T-cell (primary cell): ENCODE data around the gene GRAMD2B. TPM values are rescaled to one million over a fixed set of nuclear protein-coding genes. Genes with fewer than 3 reads are reported as not detected.
"Not testable (repeated sequence)": the region's sequence is repeated elsewhere in the genome, so short reads cannot be mapped to it uniquely, and the experiment has no call there.

Experiments
- ATAC-seq, 4 experiments: fragments of 200-7000 bp in 3 of 4; fragments of 150-1000 bp in 1 of 4; cut with Tn5 transposase; replicated peaks in 1 of 4; 1 replicate in 3 of 4; 2 replicates in 1 of 4; pipeline ENCODE4 v1.10.0; 2021; ENCODE audit warnings: moderate library complexity in 3 of 4, mild to moderate bottlenecking in 2 of 4, moderate number of reproducible peaks in 1 of 4
- CTCF ChIA-PET, 2 donors: fragments of 300-600 bp; sonication (Branson Sonifier 250); formaldehyde crosslinking; loops; one replicate each; lab custom pipeline; 2022; ENCODE audit warnings: antibody characterized with exemption in 2 of 2; lab: Charles Lee
- POLR2A ChIA-PET, 2 donors: fragments of 300-600 bp; sonication (Branson Sonifier 250); formaldehyde crosslinking; loops; one replicate each; lab custom pipeline; 2022; ENCODE audit warnings: antibody characterized with exemption in 2 of 2; lab: Charles Lee
- DNase-seq, 35 experiments: peaks; one replicate each; pipeline versions ENCODE4 v3.0.0 to v3.0.0-alpha.2; 2013 to 2023
- H3K27ac ChIP-seq: one replicate; pipeline ENCODE4 v1.5.1; 2013; ENCODE audit warnings: low read length
- H3K27me3 ChIP-seq, 2 experiments: replicated peaks in 1 of 2; 1 replicate in 1 of 2; 2 replicates in 1 of 2; pipeline versions ENCODE4 v1.6.1 to v1.7.0; 2013; ENCODE audit warnings: low read length in 1 of 2, mixed read lengths in 1 of 2; ENCODE audit not compliant: control insufficient read depth in 2 of 2, insufficient read depth in 2 of 2; ENCODE audit errors: extremely low read depth in 1 of 2
- H3K36me3 ChIP-seq, 2 donors: 1 replicate in 1 of 2; 2 replicates in 1 of 2; pipeline versions ENCODE4 v1.6.1 to v1.7.0; 2013; ENCODE audit warnings: low read length in 1 of 2; ENCODE audit not compliant: control insufficient read depth in 2 of 2, insufficient read depth in 1 of 2; ENCODE audit errors: extremely low read depth in 1 of 2
- H3K4me1 ChIP-seq, 2 experiments: 1 replicate in 1 of 2; 2 replicates in 1 of 2; pipeline versions ENCODE4 v1.6.1 to v1.7.0; 2013; ENCODE audit warnings: low read length in 2 of 2, mixed read lengths in 1 of 2; ENCODE audit not compliant: insufficient read depth in 2 of 2, control insufficient read depth in 1 of 2; ENCODE audit errors: extremely low read depth in 1 of 2
- H3K4me3 ChIP-seq, 2 donors: 1 replicate in 1 of 2; 2 replicates in 1 of 2; pipeline versions ENCODE4 v1.5.1 to v1.7.0; 2013; ENCODE audit warnings: mild to moderate bottlenecking in 2 of 2, low read length in 1 of 2, moderate library complexity in 1 of 2; ENCODE audit not compliant: control insufficient read depth in 1 of 2; ENCODE audit errors: extremely low read depth in 1 of 2
- H3K9me3 ChIP-seq: 2 replicates; pipeline ENCODE4 v1.7.0; 2013
- H3K27ac Mint-ChIP-seq, 2 donors: one replicate each; pipeline ENCODE4 v1.8.0; 2020 to 2021; ENCODE audit warnings: mild to moderate bottlenecking in 2 of 2, mixed read lengths in 2 of 2
- H3K27me3 Mint-ChIP-seq, 2 donors: one replicate each; pipeline ENCODE4 v1.8.0; 2021 to 2022; ENCODE audit warnings: mixed read lengths in 2 of 2
- H3K36me3 Mint-ChIP-seq: one replicate; pipeline ENCODE4 v1.8.0; 2021; ENCODE audit warnings: mixed read lengths
- H3K4me1 Mint-ChIP-seq, 3 donors: one replicate each; pipeline ENCODE4 v1.8.0; 2020 to 2022; ENCODE audit warnings: mixed read lengths in 3 of 3, mild to moderate bottlenecking in 1 of 3
- H3K4me3 Mint-ChIP-seq, 3 donors: one replicate each; pipeline ENCODE4 v1.8.0; 2020 to 2022; ENCODE audit warnings: mild to moderate bottlenecking in 3 of 3, mixed read lengths in 3 of 3, moderate library complexity in 3 of 3
- H3K9me3 Mint-ChIP-seq, 3 donors: one replicate each; pipeline ENCODE4 v1.8.0; 2020 to 2022; ENCODE audit warnings: mixed read lengths in 3 of 3
- WGBS: methylation state at CpG from one replicate; pipeline ENCODE4 v1.1.5; 2013; ENCODE audit warnings: missing lambda C conversion rate; ENCODE audit not compliant: insufficient coverage; 5-methylcytosine and 5-hydroxymethylcytosine counted together
- total RNA-seq, 35 experiments: library from RNA in 6 of 35; stranded (reverse) in 6 of 35; fragments of 120-200 nt in 1 of 35; gene quantifications; one replicate each; pipeline versions ENCODE4 v1.2.1 to v1.2.4 and lab custom pipeline; 2013 to 2026

The GRAMD2B gene
- total RNA-seq, 5 donors from 2014 or later (not counting 1 experiment from before 2014, with no cell fraction given), result 5.7 to 14.1 (median 6.0) TPM

DNA sequence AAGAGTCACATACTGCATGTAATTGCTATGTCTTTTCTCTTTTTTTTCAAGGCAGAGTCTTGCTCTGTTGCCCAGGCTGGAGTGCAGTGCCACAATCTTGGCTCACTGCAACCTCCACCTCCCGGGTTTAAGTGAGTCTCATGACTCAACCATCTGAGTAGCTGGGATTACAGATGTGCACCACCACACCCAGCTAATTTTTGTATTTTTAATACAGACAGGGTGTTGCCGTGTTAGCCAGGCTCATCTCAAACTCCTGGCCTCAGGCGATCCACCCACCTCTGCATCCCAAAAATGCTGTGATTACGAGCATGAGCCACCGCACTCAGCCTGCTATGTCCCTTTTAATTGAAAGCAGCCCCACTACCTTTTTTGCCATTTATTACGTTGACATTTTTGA, 47.3 kb downstream of the GRAMD2B start:
- H3K27ac Mint-ChIP-seq, H3K4me1 ChIP-seq, H3K4me1 Mint-ChIP-seq, H3K27ac ChIP-seq, H3K27me3 ChIP-seq, H3K27me3 Mint-ChIP-seq, DNase-seq, H3K9me3 ChIP-seq, POLR2A ChIA-PET, H3K4me3 Mint-ChIP-seq, ATAC-seq, H3K4me3 ChIP-seq, H3K9me3 Mint-ChIP-seq: not testable (repeated sequence)
- 100% methylated on average over 4 of the region's 6 CpGs for WGBS
- peaks cover 0 to 18% of the 10 kb centered on the region in 2 donors for H3K36me3 ChIP-seq
- CTCF ChIA-PET, result interaction anchor here in 1 of 2 donors (0.5 kb wide), 1 partner anchor 18 kb away, joined by 4 read pairs; no protein-coding TSS in a partner anchor
- H3K36me3 Mint-ChIP-seq, result peaks cover 41% of the 10 kb centered on the region

DNA sequence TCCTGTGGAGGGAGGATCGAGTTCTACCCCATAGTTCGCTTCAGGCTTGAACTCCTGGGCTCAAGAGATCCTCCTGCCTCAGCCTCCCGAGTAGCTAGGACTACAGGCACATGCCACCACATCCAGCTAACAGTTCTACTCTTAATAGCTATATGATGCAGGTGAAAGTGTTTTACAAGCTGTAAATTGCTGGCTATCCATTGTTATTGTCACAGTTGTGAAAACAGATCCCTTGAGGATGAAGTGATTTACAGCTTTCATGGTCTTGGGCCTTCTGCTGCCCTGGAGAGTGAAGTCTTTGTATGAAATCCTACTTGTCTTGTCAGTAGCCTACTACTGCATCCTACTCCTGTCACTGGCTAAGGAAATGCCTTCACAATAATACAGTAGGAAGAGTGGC, 48.0 kb downstream of the GRAMD2B start:
- no CpG with 5 or more reads among the region's 3 CpGs for WGBS
- H3K9me3 ChIP-seq, result no peaks in the 10 kb centered on the region
- CTCF ChIA-PET, result interaction anchor here (0.6 kb wide), 2 partner anchors 25 to 106 kb away, joined by 3 read pairs; no protein-coding TSS in a partner anchor
- POLR2A ChIA-PET, result no interaction called here
- no peaks in the 10 kb centered on the region for H3K9me3 Mint-ChIP-seq
- DNase-seq (no peak), ATAC-seq (no peak)
- peaks cover 39% of the 10 kb centered on the region for H3K36me3 Mint-ChIP-seq
- no peak overlapping the region for H3K27ac Mint-ChIP-seq
- H3K27me3 Mint-ChIP-seq, result no peaks in the 10 kb centered on the region
- no peaks in the 10 kb centered on the region for H3K4me1 ChIP-seq
- H3K4me3 ChIP-seq, result no peak overlapping the region
- no peaks in the 10 kb centered on the region for H3K4me1 Mint-ChIP-seq
- H3K27ac ChIP-seq, result no peak overlapping the region
- no peaks in the 10 kb centered on the region for H3K27me3 ChIP-seq
- H3K4me3 Mint-ChIP-seq, result no peak overlapping the region
- H3K36me3 ChIP-seq, result peaks cover 0 to 18% of the 10 kb centered on the region in 2 donors

DNA sequence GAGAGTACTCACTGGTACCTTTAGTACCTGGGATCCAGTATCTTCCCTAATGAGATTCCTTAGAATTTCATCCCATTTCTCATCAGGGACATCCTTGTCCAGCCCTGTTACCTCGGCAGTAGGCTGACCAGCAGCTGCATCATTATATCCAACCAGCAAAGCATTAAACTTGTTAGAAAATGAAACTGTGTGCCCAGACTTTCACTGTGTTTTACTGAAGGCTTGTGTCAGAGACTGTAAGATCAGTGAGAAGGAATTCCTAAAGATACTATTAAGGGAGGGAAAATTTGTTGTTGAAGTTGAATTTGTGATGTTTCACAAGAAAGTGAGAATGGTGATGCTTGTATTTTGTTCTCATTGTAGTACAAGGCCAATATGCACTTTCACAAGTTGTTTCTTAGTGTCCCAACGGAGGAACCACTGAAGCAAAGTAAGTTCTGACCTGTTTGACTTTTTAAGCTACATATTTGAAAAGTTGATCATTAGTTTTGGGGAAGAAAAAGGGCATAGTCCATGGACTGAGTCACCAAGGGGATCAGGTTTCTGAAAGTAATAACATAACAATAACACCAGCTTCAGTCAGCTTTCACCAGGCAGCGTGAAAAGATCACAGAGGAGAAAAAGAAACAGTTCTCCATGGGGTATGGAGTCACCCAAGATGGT, 48.8 kb downstream of the GRAMD2B start:
- ChIA-PET POLR2A (no interaction called here), CTCF (interaction anchor here in 1 of 2 donors (0.6 kb wide), 1 partner anchor 107 kb away, joined by 3 read pairs; no protein-coding TSS in a partner anchor)
- Histone ChIP-seq H3K36me3 (peaks cover 0 to 14% of the 10 kb centered on the region in 2 donors), H3K27ac (no peak overlapping the region), H3K4me1 (no peaks in the 10 kb centered on the region), H3K9me3 (no peaks in the 10 kb centered on the region), H3K4me3 (no peak overlapping the region), H3K27me3 (no peaks in the 10 kb centered on the region)
- H3K4me3 Mint-ChIP-seq, result no peak overlapping the region
- H3K27ac Mint-ChIP-seq, result no peak overlapping the region
- no peak for ATAC-seq
- no peak for DNase-seq
- H3K36me3 Mint-ChIP-seq, result peaks cover 38% of the 10 kb centered on the region
- H3K27me3 Mint-ChIP-seq, result no peaks in the 10 kb centered on the region
- no peaks in the 10 kb centered on the region for H3K4me1 Mint-ChIP-seq
- H3K9me3 Mint-ChIP-seq, result no peaks in the 10 kb centered on the region
- no CpG with 5 or more reads among the region's 3 CpGs for WGBS

DNA sequence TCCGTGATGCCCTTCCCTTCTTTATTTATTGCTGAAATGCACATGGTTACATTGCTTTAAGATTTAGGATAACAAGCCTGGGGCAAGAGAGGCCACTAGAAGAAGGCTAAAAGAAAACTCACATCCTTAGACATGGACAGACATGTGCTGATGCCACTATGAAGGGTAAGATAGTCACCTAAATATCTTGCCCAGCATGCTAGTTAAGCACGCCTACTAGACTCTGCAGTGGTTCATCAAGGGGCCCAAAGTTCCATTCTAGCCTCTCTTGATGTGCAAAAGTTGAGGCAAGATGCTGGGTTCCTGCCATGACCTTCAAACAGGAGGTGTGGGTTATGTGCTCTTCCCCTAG, 49.3 kb downstream of the GRAMD2B start:
- Mint-ChIP-seq H3K4me3 (no peak overlapping the region), H3K9me3 (no peaks in the 10 kb centered on the region), H3K27me3 (no peaks in the 10 kb centered on the region), H3K36me3 (peaks cover 39% of the 10 kb centered on the region), H3K27ac (no peak overlapping the region), H3K4me1 (no peaks in the 10 kb centered on the region)
- peaks cover 0 to 14% of the 10 kb centered on the region in 2 donors for H3K36me3 ChIP-seq
- H3K4me3 ChIP-seq, result no peak overlapping the region
- ChIA-PET CTCF (interaction anchor here in 1 of 2 donors (0.6 kb wide), 1 partner anchor 44 kb away, joined by 3 read pairs; no protein-coding TSS in a partner anchor), POLR2A (interaction anchor here in 1 of 2 donors (0.7 kb wide), 1 partner anchor 781 kb away, joined by 3 read pairs; no protein-coding TSS in a partner anchor)
- ATAC-seq, result no peak
- 100% methylated on average over 1 of the region's 2 CpGs for WGBS
- no peaks in the 10 kb centered on the region for H3K9me3 ChIP-seq
- no peaks in the 10 kb centered on the region for H3K27me3 ChIP-seq
- H3K4me1 ChIP-seq, result no peaks in the 10 kb centered on the region
- no peak overlapping the region for H3K27ac ChIP-seq
- no peak for DNase-seq

DNA sequence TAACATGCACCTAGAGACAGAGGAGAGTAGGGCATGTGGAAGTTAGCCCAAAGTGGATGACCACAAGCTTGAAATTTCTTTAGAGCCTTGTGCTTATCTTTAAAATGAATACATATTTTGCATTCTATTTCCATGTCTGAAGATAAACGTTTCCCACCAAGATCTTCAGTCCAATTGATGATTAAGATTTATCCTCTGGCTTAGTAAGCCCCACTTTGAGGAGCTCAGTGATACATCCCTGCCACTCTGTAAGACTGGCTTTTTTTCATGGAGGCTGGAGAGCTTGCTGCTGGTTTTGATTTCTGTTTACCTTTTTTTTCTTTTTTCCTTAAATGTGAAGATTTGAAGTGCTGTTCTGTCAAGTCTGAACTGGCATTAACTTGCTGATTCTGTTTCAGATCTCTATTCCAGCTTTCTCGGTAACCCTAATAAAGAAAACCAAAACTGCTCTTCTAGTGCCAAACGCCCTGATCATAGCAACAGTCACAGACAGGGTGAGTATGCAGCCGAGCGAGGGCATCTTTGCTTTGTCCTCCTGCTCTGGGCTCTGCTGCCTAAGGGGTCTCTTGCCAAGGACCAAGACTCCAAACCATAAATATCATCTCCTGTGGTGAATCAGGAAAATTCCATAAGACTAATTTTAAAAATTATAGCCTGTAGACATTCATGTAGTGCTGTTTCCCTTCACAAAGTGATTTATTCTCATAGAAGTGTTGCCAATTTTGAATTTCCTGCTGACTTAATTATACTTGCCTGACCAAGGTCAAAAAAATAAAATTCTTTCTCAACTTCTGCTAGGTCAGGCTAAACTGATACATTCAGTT, 54.3 kb downstream of the GRAMD2B start:
- Histone ChIP-seq H3K36me3 (peaks cover 0 to 9% of the 10 kb centered on the region in 2 donors), H3K27me3 (no peaks in the 10 kb centered on the region), H3K27ac (no peak overlapping the region), H3K4me3 (no peak overlapping the region), H3K4me1 (no peaks in the 10 kb centered on the region), H3K9me3 (no peaks in the 10 kb centered on the region)
- Mint-ChIP-seq H3K36me3 (peaks cover 36% of the 10 kb centered on the region), H3K4me1 (no peaks in the 10 kb centered on the region), H3K27me3 (no peaks in the 10 kb centered on the region), H3K9me3 (no peaks in the 10 kb centered on the region), H3K4me3 (no peak overlapping the region), H3K27ac (no peak overlapping the region)
- 100% methylated on average over 1 of the region's 5 CpGs for WGBS
- ATAC-seq (no peak), DNase-seq (no peak)
- ChIA-PET POLR2A (no interaction called here), CTCF (no interaction called here)

DNA sequence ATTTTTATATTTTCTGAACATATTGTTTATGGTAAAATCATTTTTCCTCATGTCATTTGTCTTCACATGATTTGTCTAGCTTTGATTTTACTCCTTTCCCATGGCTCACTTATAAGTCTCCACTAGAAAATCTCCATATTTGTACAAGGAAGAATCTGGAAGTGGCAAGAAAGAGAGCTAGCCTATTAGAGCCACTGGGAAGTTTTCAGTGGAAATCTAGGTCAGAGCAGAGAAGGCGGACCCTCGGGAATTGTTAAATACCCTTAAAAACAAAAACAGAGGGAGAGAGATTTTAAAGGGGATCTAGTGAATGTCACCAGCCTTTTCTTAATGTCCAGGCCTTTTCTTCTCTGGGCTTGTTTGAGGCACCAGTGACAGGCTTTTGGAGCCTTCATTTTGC, 56.6 kb downstream of the GRAMD2B start:
- Histone ChIP-seq H3K9me3 (no peaks in the 10 kb centered on the region), H3K4me3 (no peak overlapping the region), H3K27ac (no peak overlapping the region), H3K4me1 (no peaks in the 10 kb centered on the region), H3K36me3 (peaks cover 0 to 23% of the 10 kb centered on the region in 2 donors), H3K27me3 (no peaks in the 10 kb centered on the region)
- H3K27ac Mint-ChIP-seq, result no peak overlapping the region
- CTCF ChIA-PET, result interaction anchor here in 1 of 2 donors (0.5 kb wide), 1 partner anchor 192 kb away, joined by 3 read pairs; no protein-coding TSS in a partner anchor
- no peak overlapping the region for H3K4me3 Mint-ChIP-seq
- H3K4me1 Mint-ChIP-seq, result no peaks in the 10 kb centered on the region
- H3K9me3 Mint-ChIP-seq, result no peaks in the 10 kb centered on the region
- DNase-seq (no peak), ATAC-seq (no peak)
- H3K36me3 Mint-ChIP-seq, result peaks cover 45% of the 10 kb centered on the region
- no CpG with 5 or more reads among the region's 2 CpGs for WGBS
- no peaks in the 10 kb centered on the region for H3K27me3 Mint-ChIP-seq
- POLR2A ChIA-PET, result no interaction called here
